PFSK-1 (cell line): ENCODE measurements around the gene PARN.

Experiments
- FOXP2 ChIP-seq: optimal IDR thresholded peaks from 2 replicates; pipeline ENCODE3; 2011; ENCODE audit warnings: borderline replicate concordance, control low read depth, inconsistent platforms; ENCODE audit not compliant: insufficient read depth; ENCODE audit errors: extremely low read length, extremely low read depth
- POLR2AphosphoS5 ChIP-seq: IDR thresholded peaks from 2 replicates; pipeline ENCODE4 v1.6.1; 2012; ENCODE audit warnings: low read depth, mild to moderate bottlenecking, control low read depth, low read length, moderate library complexity
- REST ChIP-seq, 2 experiments: IDR thresholded peaks; 2 replicates each; pipeline versions ENCODE4 v1.6.1 to v1.8.0; 2011 to 2012; ENCODE audit warnings: low read depth in 2 of 2, low read length in 2 of 2, control low read depth in 1 of 2, inconsistent platforms in 1 of 2, mild to moderate bottlenecking in 1 of 2, moderate library complexity in 1 of 2; ENCODE audit not compliant: insufficient read depth in 1 of 2
- SIN3A ChIP-seq: IDR thresholded peaks from 2 replicates; pipeline ENCODE4 v1.6.1; 2012; ENCODE audit warnings: mild to moderate bottlenecking, low read length, moderate library complexity, borderline replicate concordance; ENCODE audit not compliant: insufficient read depth
- TAF1 ChIP-seq: IDR thresholded peaks from 2 replicates; pipeline ENCODE4 v1.6.1; 2012; ENCODE audit warnings: low read length, control low read depth, borderline replicate concordance; ENCODE audit not compliant: insufficient read depth

Gene PARN

GRCh38 chr16:14495213-14496046 is 134.6 kb downstream of the PARN start:
- TF ChIP-seq FOXP2 = no peak
- TF ChIP-seq SIN3A = no peak
- no peak for TF ChIP-seq TAF1
- TF ChIP-seq REST (IDR thresholded peaks at IDR 0.05; ENCODE audit: insufficient read depth in 1 of 2, low read depth in 2 of 2, low read length in 2 of 2) = no peak
- no peak for TF ChIP-seq POLR2AphosphoS5

GRCh38 chr16:14494396-14494966 is 135.6 kb downstream of the PARN start:
- no peak for TF ChIP-seq TAF1
- no peak for TF ChIP-seq FOXP2
- TF ChIP-seq SIN3A = no peak
- no peak for TF ChIP-seq REST (IDR thresholded peaks at IDR 0.05; ENCODE audit: insufficient read depth in 1 of 2, low read depth in 2 of 2, low read length in 2 of 2)
- no peak for TF ChIP-seq POLR2AphosphoS5

- TF ChIP-seq FOXP2 (no peak), TAF1 (no peak), SIN3A (no peak), REST (IDR thresholded peaks at IDR 0.05; ENCODE audit: insufficient read depth in 1 of 2, low read depth in 2 of 2, low read length in 2 of 2) (no peak), POLR2AphosphoS5 (no peak)
These were observed 136.3 kb downstream of the PARN start for GRCh38 chr16:14493791-14494190.

- TF ChIP-seq TAF1 (no peak), FOXP2 (no peak), REST (IDR thresholded peaks at IDR 0.05; ENCODE audit: insufficient read depth in 1 of 2, low read depth in 2 of 2, low read length in 2 of 2) (no peak), POLR2AphosphoS5 (no peak), SIN3A (no peak)
These were observed 137.4 kb downstream of the PARN start for GRCh38 chr16:14492614-14493013.
